Retinal pigment epithelial cell (primary cell): ENCODE data around the gene ALG11.

Experiments
- DNase-seq: peaks from one replicate; pipeline ENCODE4 v3.0.0-alpha.2; 2010; ENCODE audit warnings: low read depth
- H3K4me3 ChIP-seq: 2 replicates; pipeline ENCODE4 v1.5.1; 2011; ENCODE audit warnings: mild to moderate bottlenecking, low read length, control low read depth, moderate library complexity
- CTCF ChIP-seq: conservative IDR thresholded peaks from 2 replicates; pipeline ENCODE4 v1.5.1; 2011; ENCODE audit warnings: low read depth, low read length, control low read depth, inconsistent platforms

Gene ALG11

GRCh38 chr13:51998723-51999509 lies 13.3 kb upstream of the ALG11 start:
- DNase-seq = no peak
- no peak for TF ChIP-seq CTCF
- H3K4me3 ChIP-seq = peak overlapping the region; percentile 15

GRCh38 chr13:51999510-51999911 lies 12.7 kb upstream of the ALG11 start:
- no peak for DNase-seq

GRCh38 chr13:51999921-52000320 lies 12.3 kb upstream of the ALG11 start:
- no peak overlapping the region for H3K4me3 ChIP-seq
- no peak for TF ChIP-seq CTCF
- no peak for DNase-seq

More at GRCh38 chr13:51999510-51999911, 12.7 kb upstream of the ALG11 start:
- TF ChIP-seq CTCF = no peak
- peak overlapping the region; percentile 15 for H3K4me3 ChIP-seq

GRCh38 chr13:52001120-52001731 lies 11.0 kb upstream of the ALG11 start:
- DNase-seq = no peak
- peak; percentile 69 for TF ChIP-seq CTCF
- no peak overlapping the region for H3K4me3 ChIP-seq

GRCh38 chr13:52002361-52002760 lies 9.8 kb upstream of the ALG11 start:
- no peak for DNase-seq
- no peak overlapping the region for H3K4me3 ChIP-seq
- no peak for TF ChIP-seq CTCF

- no peak for DNase-seq
- H3K4me3 ChIP-seq = no peak overlapping the region
- TF ChIP-seq CTCF = no peak
These were observed 8.7 kb upstream of the ALG11 start for GRCh38 chr13:52003541-52003940.
